GM18499 (cell line): Measurements from ENCODE around the gene CPNE4.
A peak's percentile ranks its signal among the peaks of the same experiment; 100 is the strongest.
"Not testable (repeated sequence)": the region's sequence is repeated elsewhere in the genome, so short reads cannot be mapped to it uniquely, and the experiment has no call there.

Experiments used
- ATAC-seq: cut with Tn5 transposase; IDR thresholded peaks from one replicate; pipeline ENCODE4 v1.9.1; 2021; ENCODE audit warnings: moderate number of reproducible peaks; ENCODE audit not compliant: insufficient read depth, unreplicated experiment

The CPNE4 gene

GRCh38 chr3:132034486-132035464 lies at the start of gene CPNE4:
TSS of gene CPNE4 (minus strand) at chr3:132035014.
- ATAC-seq, result no peak

GRCh38 chr3:132083583-132084279 lies 48.9 kb upstream of the CPNE4 start:
- no peak for ATAC-seq

GRCh38 chr3:132083159-132083558 lies 48.3 kb upstream of the CPNE4 start:
- no peak for ATAC-seq

GRCh38 chr3:132079147-132079546 lies 44.3 kb upstream of the CPNE4 start:
- ATAC-seq, result no peak

GRCh38 chr3:132073771-132074170 lies 39.0 kb upstream of the CPNE4 start:
- ATAC-seq, result no peak

GRCh38 chr3:132071043-132071442 lies 36.2 kb upstream of the CPNE4 start:
- ATAC-seq, result no peak

- no peak for ATAC-seq
Measured at GRCh38 chr3:132064114-132064513, 29.3 kb upstream of the CPNE4 start.

GRCh38 chr3:132062535-132062934 lies 27.7 kb upstream of the CPNE4 start:
- ATAC-seq, result no peak

- ATAC-seq, result no peak
Measured at GRCh38 chr3:132055872-132056271, 21.1 kb upstream of the CPNE4 start.

GRCh38 chr3:132047209-132047608 lies 12.4 kb upstream of the CPNE4 start:
- ATAC-seq, result no peak

- ATAC-seq, result not testable (repeated sequence)
Measured at GRCh38 chr3:132044874-132045273, 10.1 kb upstream of the CPNE4 start.

- no peak for ATAC-seq
Measured at GRCh38 chr3:132042681-132043080, 7.9 kb upstream of the CPNE4 start.

GRCh38 chr3:132038198-132038825 lies 3.5 kb upstream of the CPNE4 start:
- ATAC-seq, result no peak

GRCh38 chr3:132037581-132037980 lies 2.8 kb upstream of the CPNE4 start:
- ATAC-seq, result no peak

GRCh38 chr3:132037056-132037455 lies 2.2 kb upstream of the CPNE4 start:
- ATAC-seq, result no peak

GRCh38 chr3:132034097-132034485 lies 723 bp downstream of the CPNE4 start:
- ATAC-seq, result no peak

- no peak for ATAC-seq
Measured at GRCh38 chr3:132033471-132033870, 1.3 kb downstream of the CPNE4 start.

- no peak for ATAC-seq
Measured at GRCh38 chr3:132032959-132033358, 1.9 kb downstream of the CPNE4 start.

GRCh38 chr3:132029182-132029902 lies 5.5 kb downstream of the CPNE4 start:
- ATAC-seq, result peak; percentile 70

GRCh38 chr3:132022914-132023313 lies 11.9 kb downstream of the CPNE4 start:
- no peak for ATAC-seq
